Tracheal epithelial cell (primary cell): Measurements from ENCODE around the gene PJVK. TPM values are rescaled to one million over a fixed set of nuclear protein-coding genes. Genes with fewer than 3 reads are reported as not detected.

Experiments used
- total RNA-seq: library from RNA; depleted of rRNA; stranded (reverse); fragments of >200 nt; gene quantifications from 2 replicates; pipeline ENCODE4 v1.2.1, GENCODE V29; 2014

Gene PJVK
- 0.72 TPM in 1 of 2 replicates, not detected in the other for total RNA-seq

GRCh38 chr2:178450774-178451525 lies at the start of gene PJVK, which contains the start of gene PRKRA:
PJVK (plus strand) TSS chr2:178451378; CDS start chr2:178453410, 2,032 bp downstream.
PRKRA (minus strand) TSS chr2:178451175; CDS start chr2:178451030, 145 bp downstream.

GRCh38 chr2:178478439-178479274 lies 27.5 kb downstream of the PJVK start, which contains the start of gene FKBP7:
FKBP7 (minus strand) TSS chr2:178478600; CDS start chr2:178478499, 101 bp downstream.

GRCh38 chr2:178480227-178481181 lies 29.3 kb downstream of the PJVK start, which contains the start of gene PLEKHA3:
PLEKHA3 (plus strand) TSS chr2:178480457; CDS start chr2:178480870, 413 bp downstream.

Other genes with a start within 250 kb of the PJVK start
- 52.5 and 70.8 TPM in 2 replicates for gene PRKRA, start 203 bp upstream of the PJVK start, total RNA-seq
- 0.43 and 3.4 TPM in 2 replicates for gene FKBP7, start 27.2 kb downstream of the PJVK start, total RNA-seq
- 3.6 and 7.2 TPM in 2 replicates for gene PLEKHA3, start 29.1 kb downstream of the PJVK start, total RNA-seq